Measurements from ENCODE around the gene KCNG2.

KCNG2 gene

DNA sequence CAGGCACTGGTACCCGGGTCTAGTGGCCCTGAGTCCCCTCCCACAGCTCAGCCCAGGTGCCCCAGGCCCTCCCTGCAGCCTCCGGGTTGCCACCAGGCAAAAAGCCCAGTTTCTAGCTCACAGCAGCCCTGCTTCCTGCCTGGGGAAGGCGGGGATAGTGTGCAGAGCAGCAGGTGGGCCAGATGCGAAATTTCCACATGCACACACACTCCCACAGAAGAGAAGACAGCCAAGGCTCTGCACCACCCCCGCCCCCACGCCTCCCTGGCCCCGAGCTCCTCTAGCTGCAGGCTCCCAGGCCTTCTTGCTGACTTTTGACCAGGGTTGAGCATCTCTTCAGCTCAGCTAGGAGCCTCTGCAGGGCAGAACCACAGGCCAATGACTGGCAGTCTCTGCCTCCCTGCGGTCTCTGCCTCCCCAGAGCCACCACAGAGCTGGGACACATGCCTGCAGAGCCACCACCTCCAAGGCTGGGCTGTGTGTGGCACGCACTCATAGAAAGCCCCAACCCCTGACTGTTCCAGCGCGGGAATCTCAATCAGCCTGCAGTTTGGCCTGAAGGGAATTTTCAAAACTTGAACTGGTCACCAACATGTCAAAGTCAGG lies 146.5 kb downstream of the KCNG2 start:
- no peak for DNase-seq

DNA sequence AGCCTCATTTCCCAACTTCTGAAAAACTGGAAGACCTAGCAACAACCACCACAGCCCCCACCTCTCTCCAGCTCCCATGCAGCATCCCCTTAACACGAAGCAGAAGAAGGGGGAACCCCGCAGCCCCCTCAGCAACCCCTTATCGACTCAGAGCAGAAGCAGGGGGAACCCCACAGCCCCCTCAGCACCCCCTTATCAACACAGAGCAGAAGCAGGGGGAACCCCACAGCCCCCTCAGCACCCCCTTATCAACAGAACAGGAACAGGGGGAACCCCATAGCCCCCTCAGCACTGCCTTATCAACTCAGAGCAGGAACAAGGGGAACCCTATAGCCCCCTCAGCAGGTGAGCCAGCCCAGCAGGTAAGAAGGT lies 147.0 kb downstream of the KCNG2 start:
- no peak for DNase-seq

DNA sequence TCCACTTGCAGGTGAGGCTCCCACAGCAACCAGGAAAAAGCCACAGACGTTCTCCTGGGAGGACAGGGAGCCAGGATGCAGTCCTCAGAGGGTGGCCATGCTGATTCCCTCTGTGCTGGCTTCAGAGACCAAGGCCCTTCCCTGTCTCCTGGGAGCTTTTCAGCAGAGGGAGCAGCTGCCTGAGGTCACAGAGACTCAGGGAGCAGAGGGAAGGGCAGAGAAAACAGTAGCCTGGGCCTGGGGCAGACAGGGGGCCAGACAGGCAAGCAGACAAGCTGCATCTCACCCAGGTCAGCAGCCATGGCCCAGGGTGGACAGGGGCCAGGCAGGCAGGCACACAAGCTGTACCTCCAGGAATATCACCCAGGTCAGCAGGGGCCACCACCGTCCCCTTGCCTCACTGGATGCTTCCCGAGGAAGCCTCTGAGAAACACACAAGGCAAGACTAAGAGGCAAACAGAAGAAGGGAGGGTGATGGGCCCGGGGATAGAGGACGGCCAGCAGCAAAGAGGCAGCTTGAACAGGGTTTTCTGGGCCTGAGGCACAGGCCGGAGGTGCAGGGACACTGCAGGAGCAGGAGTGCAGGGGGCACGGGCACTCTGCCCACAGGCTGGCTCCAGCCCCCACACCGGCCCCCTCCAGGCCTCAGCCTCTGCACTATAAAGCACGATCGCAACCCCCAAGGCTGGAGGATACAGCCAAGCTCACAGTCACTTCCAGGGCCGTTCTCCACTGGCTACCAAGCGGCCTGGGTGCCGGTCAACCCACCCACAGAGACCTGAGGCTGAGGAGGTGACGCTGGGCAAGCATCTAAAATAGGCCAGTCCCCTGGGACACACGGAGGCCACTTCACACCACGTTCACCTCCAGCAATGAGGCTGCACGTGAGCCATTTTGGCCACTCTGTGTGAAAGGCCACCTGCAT lies 147.6 kb downstream of the KCNG2 start:
- DNase-seq: no peak

DNA sequence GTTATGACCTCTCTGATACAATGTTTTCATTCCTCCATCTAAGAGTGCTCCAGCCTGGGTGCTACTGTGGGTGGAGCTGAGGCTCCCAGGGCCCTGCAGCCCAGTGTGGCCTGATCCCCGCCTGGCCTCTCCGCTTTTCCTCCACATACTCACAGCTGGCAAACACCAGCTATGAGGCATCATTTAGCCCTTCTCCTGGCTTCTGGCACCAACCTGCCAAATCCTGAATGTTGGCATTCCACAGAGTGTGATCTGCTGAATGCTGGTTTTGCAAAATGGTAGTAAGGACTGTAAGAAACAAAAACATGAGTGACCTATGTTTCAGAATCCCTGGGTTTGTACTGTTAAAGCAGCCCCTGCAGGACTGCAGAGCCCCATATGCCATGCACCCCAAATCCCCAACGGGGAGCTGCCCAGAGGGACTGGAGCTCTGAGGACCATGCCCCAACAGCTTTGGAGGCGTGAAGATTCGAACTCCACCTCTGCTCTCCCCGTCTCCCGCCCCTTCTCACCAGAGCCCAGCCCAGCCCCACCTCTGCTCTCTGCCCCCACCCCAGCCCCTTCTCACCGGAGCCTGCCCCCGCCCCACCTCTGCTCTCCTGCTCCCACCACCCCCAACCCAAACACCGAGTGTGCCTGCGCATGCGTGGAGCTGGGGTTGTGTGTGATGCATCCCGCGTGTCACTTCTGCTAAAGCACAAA lies 149.5 kb downstream of the KCNG2 start:
- no peak for DNase-seq

DNA sequence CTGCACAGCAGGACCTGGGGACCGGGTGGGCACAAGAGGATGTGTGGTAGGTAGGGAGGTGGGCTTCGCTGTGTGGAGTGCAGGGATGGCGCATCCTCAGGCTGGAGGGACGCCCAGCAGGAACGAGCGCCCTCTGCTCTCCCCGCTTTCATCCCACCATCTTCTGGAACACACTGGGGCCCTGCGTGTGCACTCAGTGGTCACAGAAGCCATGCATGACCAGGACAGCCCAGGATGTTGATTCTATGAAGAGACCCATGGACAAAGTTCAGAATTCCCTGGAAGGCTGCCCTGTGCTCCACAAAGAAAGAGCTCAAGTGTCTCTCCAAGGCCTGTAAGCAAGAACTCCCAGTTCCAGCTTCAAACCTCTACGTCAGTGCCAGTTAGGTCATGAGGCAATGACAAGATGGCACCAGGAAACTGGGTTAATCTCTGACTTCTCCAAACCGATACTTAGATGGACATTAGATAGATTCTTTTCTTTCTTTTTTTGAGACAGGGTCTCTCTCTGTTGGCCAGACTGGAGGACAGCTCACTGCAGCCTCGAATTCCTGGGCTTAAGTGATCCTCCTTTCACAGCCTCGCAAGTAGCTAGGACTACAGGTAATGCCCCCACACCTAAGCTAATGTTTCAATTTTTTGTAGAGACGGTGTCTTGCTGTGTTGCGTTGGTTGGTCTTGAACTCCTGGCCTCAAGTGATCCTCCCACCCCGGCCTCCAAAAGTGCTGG lies 150.3 kb downstream of the KCNG2 start:
- no peak for DNase-seq

DNA sequence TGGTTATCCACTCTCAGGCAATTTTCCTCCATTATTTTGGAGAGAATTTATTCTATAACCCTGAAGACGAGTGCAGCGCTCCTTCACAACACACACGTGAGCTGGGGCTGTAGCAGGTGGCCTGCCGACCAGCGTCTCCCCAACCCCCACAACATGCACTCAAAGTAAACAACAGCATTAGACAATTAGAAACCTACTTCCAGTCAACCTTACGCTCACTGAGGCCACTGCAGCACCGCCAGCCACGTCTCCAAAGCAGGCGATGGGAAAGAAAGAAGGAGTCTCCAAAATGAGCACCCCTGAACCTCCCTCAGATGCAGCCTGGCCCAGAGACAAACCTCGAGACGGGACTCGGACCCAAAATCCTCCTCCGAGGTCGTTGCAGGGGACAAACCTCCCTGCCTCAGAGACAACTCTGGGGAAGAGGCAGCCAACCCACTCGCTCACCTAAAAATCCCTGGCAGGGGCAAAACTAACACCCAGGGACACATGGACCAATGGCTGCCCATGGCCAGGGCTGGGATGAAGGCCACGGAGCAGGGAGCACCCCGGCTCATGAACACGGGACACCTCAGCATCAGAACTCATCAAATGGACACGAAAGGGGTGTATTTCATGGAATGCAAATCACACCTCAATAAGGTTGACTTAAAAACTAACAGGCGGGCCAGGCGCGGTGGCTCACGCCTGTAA lies 151.1 kb downstream of the KCNG2 start:
- DNase-seq: no peak
